A549 (cell line): ENCODE data around the gene PLEKHA6. TPM values are rescaled to one million over a fixed set of nuclear protein-coding genes. Genes with fewer than 3 reads are reported as not detected.

Source experiments
- ATAC-seq, 2 experiments: fragments of 200-7000 bp in 1 of 2; fragments of >200 bp in 1 of 2; cut with Nextera tagmentation in 1 of 2; cut with Tn5 transposase in 1 of 2; 3 replicates each; pipeline versions ENCODE4 v1.8.0 to v1.9.1; 2018 to 2020; ENCODE audit warnings: mild to moderate bottlenecking in 1 of 2, moderate library complexity in 1 of 2
- CTCF ChIA-PET: fragments of 300-600 bp; sonication (Branson Sonifier 250); formaldehyde crosslinking; extraction: SDS; loops from one replicate; lab custom pipeline; 2021; ENCODE audit warnings: antibody characterized with exemption, inconsistent platforms; lab: Yijun Ruan, JAX
- POLR2A ChIA-PET: fragments of 350-600 bp; formaldehyde crosslinking; extraction: SDS; loops from one replicate; lab custom pipeline; 2021; ENCODE audit warnings: antibody characterized with exemption, inconsistent platforms; lab: Yijun Ruan, JAX
- DNase-seq, 2 experiments: peaks; one replicate each; pipeline versions ENCODE4 v3.0.0 to v3.0.0-alpha.2; 2011 to 2016; ENCODE audit warnings: low read depth in 1 of 2, low spot score in 1 of 2
- FAIRE-seq: peaks from 2 replicates; lab custom pipeline; 2011; peaks lifted over from hg19 to GRCh38; lab: Jason Lieb, UNC
- H3K27ac ChIP-seq, 2 experiments: fragments of >200 bp; sonication (Bioruptor Twin); formaldehyde crosslinking; 3 replicates each; pipeline ENCODE4 v1.5.1; 2016 to 2017
- H3K4me1 ChIP-seq: fragments of >200 bp; sonication (Bioruptor Twin); formaldehyde crosslinking; 3 replicates; pipeline ENCODE4 v1.6.1; 2016
- H3K4me2 ChIP-seq: fragments of >200 bp; sonication (Bioruptor Twin); formaldehyde crosslinking; 3 replicates; pipeline ENCODE4 v1.6.1; 2016
- H3K4me3 ChIP-seq: fragments of >200 bp; sonication (Bioruptor Twin); formaldehyde crosslinking; 3 replicates; pipeline ENCODE4 v1.5.1; 2016
- H3K9me3 ChIP-seq: fragments of >200 bp; sonication (Bioruptor Twin); formaldehyde crosslinking; 3 replicates; pipeline ENCODE4 v1.6.1; 2016
- CBX2 ChIP-seq: fragments of 200-600 bp; sonication (generic); IDR thresholded peaks from 2 replicates; pipeline ENCODE4 v1.6.1; 2016; ENCODE audit warnings: low read depth, mild to moderate bottlenecking, borderline replicate concordance
- CBX8 ChIP-seq: fragments of 200-600 bp; sonication (generic); IDR thresholded peaks from 2 replicates; pipeline ENCODE4 v1.6.1; 2016
- CHD4 ChIP-seq: fragments of 200-600 bp; sonication (generic); IDR thresholded peaks from 2 replicates; pipeline ENCODE4 v1.6.1; 2016; ENCODE audit warnings: antibody characterized with exemption, mild to moderate bottlenecking, borderline replicate concordance
- E2F6 ChIP-seq: IDR thresholded peaks from 2 replicates; pipeline ENCODE4 v1.6.1; 2012; ENCODE audit warnings: low read depth, borderline replicate concordance
- EHF ChIP-seq: fragments of 250-450 bp; sonication (Bioruptor Pico); IDR thresholded peaks from 2 replicates; pipeline ENCODE4 v1.5.0; 2020; ENCODE audit warnings: mild to moderate bottlenecking
- ELK1 ChIP-seq: fragments of 150-350 bp; IDR thresholded peaks from 2 replicates; pipeline ENCODE4 v1.6.1; 2014; ENCODE audit warnings: low read depth, mild to moderate bottlenecking, low read length
- ESRRA ChIP-seq: fragments of 150-350 bp; IDR thresholded peaks from 2 replicates; pipeline ENCODE4 v1.6.1; 2014; ENCODE audit warnings: mild to moderate bottlenecking, low read length, borderline replicate concordance
- FOSB ChIP-seq: fragments of 250-450 bp; sonication (Bioruptor Pico); IDR thresholded peaks from 2 replicates; pipeline ENCODE4 v1.5.0; 2020; ENCODE audit warnings: mild to moderate bottlenecking, moderate library complexity
- HOXA7 ChIP-seq: fragments of 250-450 bp; sonication (Bioruptor Pico); IDR thresholded peaks from 2 replicates; pipeline ENCODE4 v1.5.0; 2020; ENCODE audit warnings: mild to moderate bottlenecking, moderate library complexity
- HOXB5 ChIP-seq: fragments of 250-450 bp; sonication (Bioruptor Pico); IDR thresholded peaks from 2 replicates; pipeline ENCODE4 v1.5.0; 2020; ENCODE audit warnings: mild to moderate bottlenecking, moderate library complexity
- KDM1A ChIP-seq: fragments of 200-600 bp; sonication (generic); IDR thresholded peaks from 2 replicates; pipeline ENCODE4 v1.6.1; 2016; ENCODE audit warnings: low read depth, mild to moderate bottlenecking
- MAFK ChIP-seq: fragments of 450-650 bp; IDR thresholded peaks from 2 replicates; pipeline ENCODE4 v1.6.1; 2014; ENCODE audit not compliant: partially characterized antibody
- MAX ChIP-seq: IDR thresholded peaks from 2 replicates; pipeline ENCODE4 v1.6.1; 2012
- MAZ ChIP-seq: fragments of 150-350 bp; IDR thresholded peaks from 2 replicates; pipeline ENCODE4 v1.6.1; 2014; ENCODE audit warnings: antibody characterized with exemption, low read depth, low read length, borderline replicate concordance
- NPAS2 ChIP-seq: fragments of 250-450 bp; sonication (Bioruptor Pico); IDR thresholded peaks from 2 replicates; pipeline ENCODE4 v1.8.0; 2022; ENCODE audit warnings: mild to moderate bottlenecking, moderate library complexity, borderline replicate concordance
- PBX3 ChIP-seq: IDR thresholded peaks from 2 replicates; pipeline ENCODE4 v1.6.1; 2012
- POLR2AphosphoS2 ChIP-seq: conservative IDR thresholded peaks from 2 replicates; pipeline ENCODE4 v1.6.1; 2012; ENCODE audit warnings: low read length, improper control_type of control experiment, inconsistent platforms
- REST ChIP-seq: fragments of 200-600 bp; sonication (generic); IDR thresholded peaks from 2 replicates; pipeline ENCODE4 v1.6.1; 2016; ENCODE audit warnings: antibody characterized with exemption, mild to moderate bottlenecking, moderate library complexity
- RNF2 ChIP-seq: fragments of 200-600 bp; sonication (generic); IDR thresholded peaks from 2 replicates; pipeline ENCODE4 v1.6.1; 2016; ENCODE audit warnings: low read depth, mild to moderate bottlenecking, antibody characterized with exemption, moderate library complexity, borderline replicate concordance
- SREBF2 ChIP-seq: fragments of 450-650 bp; IDR thresholded peaks from 2 replicates; pipeline ENCODE4 v1.6.1; 2014; ENCODE audit warnings: mild to moderate bottlenecking, moderate library complexity
- TFCP2L1 ChIP-seq: fragments of 250-450 bp; sonication (Bioruptor Pico); IDR thresholded peaks from 2 replicates; pipeline ENCODE4 v1.5.0; 2021; ENCODE audit warnings: mild to moderate bottlenecking
- TP53 ChIP-seq: fragments of 250-450 bp; sonication (Bioruptor Pico); IDR thresholded peaks from 2 replicates; pipeline ENCODE4 v1.5.0; 2021; ENCODE audit warnings: mild to moderate bottlenecking, moderate library complexity
- WGBS: methylation state at CpG from one replicate; pipeline ENCODE4 v1.1.6; 2017; ENCODE audit errors: missing lambda C conversion rate; 5-methylcytosine and 5-hydroxymethylcytosine counted together
- polyA plus RNA-seq, 4 experiments: library from polyadenylated mRNA; depleted of rRNA in 3 of 4; stranded (reverse); fragments of >200 nt; fragmentation: RNase III in 1 of 4; extraction: RNeasy Plus Mini Kit Qiagen cat#74134 plus additional on column Dnase treatment in 1 of 4; gene quantifications; 2 replicates in 3 of 4; 3 replicates in 1 of 4; pipeline ENCODE4 v1.2.3, GENCODE V29; 2011 to 2017

PLEKHA6 gene
- polyA plus RNA-seq, 2 of the 4 experiments (the other 2 are of a cell fraction) = 13.0 to 26.2 TPM

GRCh38 chr1:204292740-204293139, 67.0 kb downstream of the PLEKHA6 start:
- 93% methylated on average over 5 of the region's 5 CpGs for WGBS
- H3K27ac ChIP-seq = peak overlapping the region in 1 of 2 experiments; percentile 78; a peak in 4 of 6 replicates
- no peak for FAIRE-seq

GRCh38 chr1:204289280-204289679, 70.4 kb downstream of the PLEKHA6 start:
- POLR2A ChIA-PET = no interaction called here
- Histone ChIP-seq H3K4me1 (peaks cover 58% of the 10 kb centered on the region), H3K9me3 (no peaks in the 10 kb centered on the region), H3K4me2 (peak overlapping the region; percentile 78), H3K4me3 (no peak overlapping the region), H3K27ac (peak overlapping the region; percentile 71 to 85)
- DNase-seq (no peak), FAIRE-seq (no peak), ATAC-seq (no peak)
- WGBS = 13% methylated on average over 4 of the region's 4 CpGs
- CTCF ChIA-PET = interaction anchor here (1.2 to 39.0 kb wide), 2 partner anchors 14 to 81 kb away, joined by 4 to 840 read pairs; partner anchors contain the start of gene PLEKHA6
- TF ChIP-seq MAX (no peak), EHF (CRISPR knock-in tag) (no peak), POLR2AphosphoS2 (no peak), HOXB5 (CRISPR knock-in tag) (no peak), MAFK (no peak), FOSB (no peak), ELK1 (no peak), CHD4 (no peak), PBX3 (no peak), SREBF2 (no peak), NPAS2 (no peak), CBX2 (no peak), REST (no peak), RNF2 (no peak), TFCP2L1 (no peak), HOXA7 (no peak), CBX8 (no peak), MAZ (no peak), E2F6 (no peak)

More at GRCh38 chr1:204292740-204293139, 67.0 kb downstream of the PLEKHA6 start:
- H3K9me3 ChIP-seq = no peaks in the 10 kb centered on the region
- DNase-seq (no peak), ATAC-seq (no peak)
- TF ChIP-seq TP53 (CRISPR knock-in tag) (no peak), ESRRA (no peak), KDM1A (no peak)
- ChIA-PET POLR2A (no interaction called here), CTCF (interaction anchor here (1.4 kb wide), 1 partner anchor 10 kb away, joined by 3 read pairs; no protein-coding TSS in a partner anchor)
- H3K4me2 ChIP-seq = no peak overlapping the region
- no peak overlapping the region for H3K4me3 ChIP-seq
- H3K4me1 ChIP-seq = peaks cover 59% of the 10 kb centered on the region
